NCI-H524 treated with DMSO at 0.1 percent for 48 hours (cell line): ENCODE results near the gene CMPK1.
"Not testable (repeated sequence)": the region's sequence is repeated elsewhere in the genome, so short reads cannot be mapped to it uniquely, and the experiment has no call there.

Source experiments
- DNase-seq: peaks from one replicate; lab custom pipeline; 2025; lab: John Stamatoyannopoulos, UW

The CMPK1 gene

DNA sequence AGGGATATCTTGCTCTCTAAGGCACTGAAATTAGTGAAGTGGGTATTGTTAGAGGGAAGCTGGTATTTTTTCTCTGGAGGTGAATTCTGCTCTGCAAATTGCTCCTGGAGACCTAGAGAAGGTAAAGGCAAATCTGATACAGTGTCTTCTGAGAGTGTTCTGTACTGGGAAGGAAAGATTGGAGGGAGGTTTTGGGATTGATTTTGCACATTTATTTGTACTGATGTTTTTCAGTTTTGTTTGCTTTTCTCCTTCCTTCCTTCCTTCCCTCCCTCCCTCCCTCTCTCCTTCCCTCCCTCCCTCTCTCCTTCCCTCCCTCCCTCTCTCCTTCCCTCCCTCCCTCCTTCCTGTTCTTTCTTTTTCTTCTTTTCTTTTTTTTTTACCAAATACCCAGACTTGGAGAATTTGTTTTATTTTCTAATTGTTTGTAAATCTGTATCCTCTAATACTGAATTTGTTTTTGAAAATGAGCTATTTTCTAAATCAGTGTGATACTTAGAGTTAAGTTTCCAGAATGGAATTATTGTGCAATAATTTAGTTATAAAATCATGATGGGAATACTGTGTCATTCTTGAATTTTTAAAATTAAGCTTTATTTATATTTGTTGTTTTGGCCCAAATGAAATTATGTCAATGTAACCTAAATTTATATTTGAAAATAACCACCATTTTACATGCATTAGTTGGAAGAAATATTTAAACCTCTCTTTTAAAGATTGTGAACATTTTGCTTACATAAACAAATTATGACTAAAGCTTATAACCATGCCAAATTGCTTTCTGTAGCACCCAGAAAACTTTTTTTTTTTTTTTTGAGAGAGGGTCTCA is 4.9 kb downstream of the CMPK1 start:
- no peak for DNase-seq

DNA sequence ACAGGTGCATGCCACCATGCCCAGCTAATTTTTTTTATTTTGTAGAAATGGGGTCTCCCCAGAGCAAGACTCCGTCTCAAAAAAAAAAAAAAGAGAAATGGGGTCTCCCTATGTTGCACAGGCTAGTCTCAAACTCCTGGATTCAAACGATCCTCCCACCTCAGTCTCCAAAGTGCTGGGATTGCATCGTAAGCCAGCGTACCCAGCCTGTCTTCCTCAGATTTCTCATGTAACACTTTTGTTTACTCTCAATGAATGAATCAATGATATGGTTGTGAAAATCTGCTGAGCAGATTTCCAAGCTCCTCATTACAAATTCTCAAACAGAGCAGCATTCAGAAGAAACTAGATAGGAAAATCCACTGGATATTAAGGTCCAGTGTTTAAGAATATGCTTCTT is 6.6 kb downstream of the CMPK1 start:
- DNase-seq: no peak

DNA sequence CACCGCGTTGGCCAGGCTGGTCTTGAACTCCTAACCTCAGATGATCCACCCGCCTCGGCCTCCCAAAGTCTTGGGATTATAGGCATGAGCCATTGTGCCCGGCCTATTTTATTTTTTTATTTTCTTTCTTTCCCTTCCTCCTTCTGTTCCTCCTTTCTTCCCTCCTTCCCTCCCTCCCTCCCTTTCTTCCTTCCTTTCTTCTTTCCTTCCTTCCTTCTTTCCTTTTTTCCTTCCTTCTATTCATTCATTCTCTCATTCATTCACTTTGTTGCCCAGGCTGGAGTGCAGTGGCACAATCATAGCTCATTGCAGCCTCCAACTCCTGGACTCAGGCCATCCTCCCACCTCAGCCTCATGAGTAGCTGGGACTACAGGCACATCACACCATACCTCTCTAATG is 13.4 kb downstream of the CMPK1 start:
- DNase-seq: not testable (repeated sequence)

DNA sequence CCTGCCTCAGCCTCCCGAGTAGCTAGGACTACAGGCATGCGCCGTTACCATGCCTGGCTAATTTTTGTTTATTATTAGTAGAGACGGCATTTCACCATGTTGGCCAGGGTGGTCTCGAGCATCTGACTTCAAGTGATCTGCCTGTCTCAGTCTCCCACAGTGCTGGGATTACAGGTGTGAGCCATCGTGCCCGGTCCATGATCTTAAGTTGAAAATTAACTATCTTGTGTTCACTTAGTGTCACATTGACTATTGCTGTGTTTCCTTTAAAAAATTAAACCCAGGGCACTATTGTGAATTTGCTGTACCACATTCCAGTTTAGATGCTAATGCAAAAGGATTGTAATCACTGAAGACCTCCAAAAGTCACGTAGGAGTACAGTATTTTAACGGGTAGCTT is 14.1 kb downstream of the CMPK1 start:
- no peak for DNase-seq

DNA sequence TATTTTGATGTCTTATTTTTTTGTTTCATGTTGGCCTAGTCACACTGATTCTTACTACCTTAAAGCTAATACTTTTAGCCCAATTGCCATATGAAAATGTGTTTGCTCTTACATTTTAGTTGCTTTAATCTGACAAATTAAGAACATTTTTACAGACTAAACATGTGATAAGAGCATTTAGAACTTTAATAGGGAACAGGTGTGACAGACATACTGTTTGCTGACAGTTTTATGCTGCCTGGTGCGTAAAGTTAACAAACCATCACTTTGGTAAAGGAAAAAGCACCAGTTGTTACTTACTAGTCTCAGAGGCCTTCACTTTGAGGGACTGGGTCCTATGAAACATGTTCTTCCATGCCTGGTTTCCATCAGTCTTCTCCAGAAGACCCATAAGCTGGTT is 14.7 kb downstream of the CMPK1 start:
- no peak for DNase-seq

DNA sequence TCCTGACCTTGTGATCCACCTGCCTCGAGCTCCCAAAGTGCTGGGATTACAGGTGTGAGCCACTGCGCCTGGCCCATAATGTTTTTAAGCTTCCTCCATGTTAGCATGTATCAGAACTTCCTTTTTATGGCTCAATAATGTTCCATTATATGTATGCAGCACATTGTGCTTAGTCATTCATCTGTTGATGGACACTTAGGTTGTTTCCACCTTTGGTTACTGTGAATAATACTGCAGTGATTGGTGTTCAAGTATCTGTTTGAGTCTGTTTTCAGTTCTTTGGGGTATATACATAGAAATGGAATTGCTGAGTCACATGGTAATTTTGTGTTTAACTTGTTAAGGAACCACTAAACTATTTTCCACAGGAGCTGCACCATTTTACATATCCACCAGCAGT is 17.7 kb downstream of the CMPK1 start:
- no peak for DNase-seq

DNA sequence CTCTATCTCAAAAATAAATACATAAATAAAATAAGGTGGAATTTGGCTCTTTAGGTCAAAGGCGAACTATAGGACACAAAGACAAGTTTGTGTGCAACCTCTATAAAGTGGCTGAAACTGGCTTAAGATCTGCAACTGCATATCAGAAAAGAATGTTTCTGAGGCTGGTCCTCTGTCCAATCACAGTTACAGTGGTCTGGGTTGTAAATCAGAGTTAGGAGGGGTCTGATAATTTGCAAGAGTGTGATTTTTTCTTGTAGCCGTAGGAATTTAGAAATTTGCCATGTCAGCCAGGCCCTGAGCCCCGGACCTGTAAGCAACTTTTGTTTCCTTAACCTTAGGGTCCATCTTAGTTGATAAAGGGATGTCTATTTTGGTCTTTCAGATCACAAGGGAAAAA is 27.8 kb downstream of the CMPK1 start:
- no peak for DNase-seq

DNA sequence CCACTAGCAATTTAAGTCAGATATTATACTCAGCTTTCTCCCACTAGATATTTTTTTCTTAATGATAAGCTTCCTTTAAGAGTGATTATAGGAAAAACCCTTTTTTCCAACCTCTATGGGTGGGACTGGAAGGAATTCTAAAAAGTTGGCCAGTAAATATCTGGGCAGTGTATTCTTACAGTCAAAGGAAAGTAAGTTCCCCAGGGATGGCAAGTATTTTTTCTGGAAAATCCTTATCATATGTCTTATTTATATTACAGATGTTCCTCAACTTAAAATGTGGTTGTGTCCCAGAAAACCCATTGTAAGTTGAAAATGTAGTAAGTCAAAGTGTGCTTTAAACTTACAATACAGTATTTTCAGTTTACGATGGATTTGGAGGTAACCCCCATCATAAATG is 29.2 kb downstream of the CMPK1 start:
- DNase-seq: no peak

DNA sequence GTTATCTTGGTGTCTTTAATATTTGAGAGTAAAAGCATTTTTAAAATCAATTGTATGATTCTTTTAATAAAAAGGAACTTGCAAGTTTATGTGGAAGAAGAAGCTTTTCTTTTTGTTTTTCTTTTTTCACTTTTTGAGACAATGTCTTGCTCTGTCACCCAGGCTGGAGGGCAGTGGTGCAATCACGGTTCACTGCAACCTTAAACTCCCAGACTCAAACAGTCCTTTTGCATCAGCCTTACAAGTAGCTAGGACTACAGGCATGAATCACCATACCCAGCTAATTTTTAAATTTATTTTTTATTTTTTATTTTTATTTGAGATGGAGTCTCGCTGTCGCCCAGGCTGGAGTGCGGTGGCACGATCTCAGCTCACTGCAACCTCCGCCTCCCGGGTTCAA is 34.1 kb downstream of the CMPK1 start:
- no peak for DNase-seq

DNA sequence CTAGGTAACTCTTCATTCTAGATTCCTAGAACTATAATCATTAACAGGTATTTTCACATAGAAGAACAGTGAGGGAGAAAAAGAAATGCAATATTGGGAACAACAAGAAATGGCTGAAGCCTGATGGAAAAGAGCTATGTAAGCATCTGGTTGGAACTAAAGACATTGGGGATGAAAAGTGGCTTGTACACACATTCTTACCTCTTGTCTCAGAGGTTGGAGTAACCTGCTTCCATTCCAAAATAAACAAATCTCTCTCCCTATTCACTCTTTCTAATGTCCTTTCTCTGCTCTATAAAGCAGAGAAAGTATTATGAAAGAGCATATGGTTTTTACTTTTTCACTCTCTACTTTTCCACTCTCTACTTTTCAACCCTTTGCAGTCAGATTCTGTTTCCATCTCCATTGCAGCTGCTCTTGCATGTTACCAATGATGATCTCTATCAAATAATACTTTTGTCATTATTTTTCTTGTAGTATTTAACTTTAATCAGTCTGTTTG is 37.5 kb downstream of the CMPK1 start:
- no peak for DNase-seq

DNA sequence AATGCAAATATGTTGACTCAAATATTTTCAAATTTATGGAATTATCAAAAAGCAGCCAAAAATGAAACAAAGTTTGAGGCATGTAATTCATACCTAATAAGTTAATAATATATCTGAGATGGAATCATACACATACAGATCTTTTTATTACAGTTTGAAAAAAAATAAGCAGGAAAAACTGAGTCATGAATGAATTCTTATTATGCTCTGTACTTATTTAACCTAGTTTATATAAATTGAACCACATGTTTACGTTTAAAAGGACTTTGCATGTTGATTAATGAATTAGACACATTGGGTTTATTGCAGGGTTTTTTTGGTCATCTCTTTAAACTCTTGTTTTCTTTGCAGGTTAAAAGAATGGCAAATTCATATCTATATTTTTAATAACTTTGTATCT is 40.9 kb downstream of the CMPK1 start:
- DNase-seq: no peak

DNA sequence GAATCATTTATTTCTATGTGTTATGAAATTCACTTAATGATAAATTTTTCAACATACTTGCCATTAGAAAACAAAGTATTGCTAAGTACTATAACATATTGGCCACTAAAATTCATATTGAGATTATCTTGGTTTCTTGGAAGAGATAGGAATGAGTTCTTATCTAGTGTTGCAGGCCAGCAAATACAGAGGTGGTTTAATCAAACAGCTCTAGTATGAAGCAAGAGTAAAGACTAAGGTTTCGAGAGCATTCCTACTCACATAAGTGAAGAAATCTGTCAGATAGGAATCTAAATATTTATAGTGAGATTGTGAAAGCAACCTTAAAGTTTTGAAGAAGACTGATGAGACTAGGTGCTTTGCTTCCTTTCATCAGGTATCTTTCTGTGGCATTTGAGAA is 44.6 kb downstream of the CMPK1 start:
- no peak for DNase-seq

DNA sequence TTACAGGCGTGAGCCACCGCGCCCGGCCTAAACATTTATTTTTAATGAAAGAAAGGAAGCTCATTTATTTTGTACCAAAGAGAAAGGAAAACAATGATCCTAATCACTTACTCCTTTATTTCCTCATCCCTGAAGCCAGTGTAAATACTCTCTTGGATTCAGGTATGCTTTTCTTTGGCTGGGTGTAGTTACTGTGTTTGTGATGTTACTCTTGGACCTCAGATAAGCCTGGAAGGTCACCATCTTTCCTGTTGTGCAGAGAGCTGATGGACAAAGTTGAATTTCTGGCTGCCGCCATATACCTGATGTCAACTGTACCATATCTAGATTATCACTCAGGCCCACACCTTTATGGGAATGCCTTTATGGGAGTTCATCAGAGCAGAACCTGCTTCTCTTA is 47.1 kb downstream of the CMPK1 start:
- no peak for DNase-seq

DNA sequence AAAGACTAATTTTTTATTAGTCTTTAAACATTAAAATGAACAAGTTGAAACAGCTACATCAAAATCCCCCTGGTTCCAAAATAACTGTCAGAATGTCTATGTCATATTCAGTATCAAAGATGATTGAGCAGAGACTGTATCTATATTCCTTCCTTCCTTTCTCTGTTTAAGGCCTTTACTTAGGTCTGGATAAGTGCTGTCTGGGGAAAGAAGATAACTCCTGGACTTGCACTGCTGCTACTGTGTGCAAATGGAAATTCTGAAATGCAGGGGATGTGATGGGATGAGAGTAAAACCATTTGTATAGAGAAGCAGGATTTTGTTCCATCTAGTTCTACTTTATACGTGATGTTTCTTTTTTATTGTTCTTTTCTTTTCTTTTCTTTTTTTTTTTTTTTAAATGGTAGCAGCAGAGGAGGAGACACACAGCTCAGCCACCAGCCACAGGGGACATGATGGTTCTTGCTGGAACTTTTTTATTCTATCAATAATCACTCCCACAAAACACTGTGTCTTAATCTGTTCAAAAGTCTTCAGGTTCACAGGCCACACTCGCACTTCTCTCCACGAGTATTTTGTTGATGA is 48.9 kb downstream of the CMPK1 start:
- no peak for DNase-seq

DNA sequence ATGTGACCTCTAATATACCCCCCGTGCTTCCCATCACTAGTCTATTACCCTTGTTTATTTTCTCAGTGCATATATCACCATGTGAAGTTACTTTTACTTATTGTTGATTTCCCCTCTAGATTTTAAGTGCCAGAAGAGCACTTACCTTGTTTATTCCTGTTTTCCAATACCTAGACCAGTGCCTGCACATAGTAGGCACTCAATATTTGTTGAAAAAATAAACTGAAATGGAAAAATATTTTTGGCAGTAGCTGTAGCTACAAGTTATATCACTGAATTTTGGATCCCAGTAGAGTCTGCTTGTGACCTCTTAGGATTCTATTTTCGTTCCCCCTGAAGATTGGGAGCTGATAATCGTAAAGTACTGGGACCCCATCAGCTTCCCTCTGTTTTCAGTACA is 50.5 kb downstream of the CMPK1 start:
- no peak for DNase-seq

DNA sequence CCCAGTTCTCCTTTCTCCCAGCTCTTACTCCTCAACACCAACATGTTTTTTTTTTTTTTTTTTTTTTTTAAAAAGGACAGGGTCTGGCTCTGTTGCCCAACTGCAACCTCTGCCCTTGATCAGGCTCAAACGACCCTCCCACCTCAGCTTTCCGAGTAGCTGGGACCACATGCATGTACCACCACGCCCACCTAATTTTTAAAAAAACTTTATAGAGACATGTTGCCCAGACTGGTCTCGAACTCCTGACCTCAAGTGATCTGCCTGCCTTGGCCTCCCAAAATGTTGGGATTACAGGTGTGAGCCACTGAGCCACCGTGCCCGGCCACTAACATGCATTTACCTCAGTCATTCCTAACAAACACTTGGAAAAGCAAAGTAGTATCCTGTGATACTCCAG is 51.4 kb downstream of the CMPK1 start:
- no peak for DNase-seq

DNA sequence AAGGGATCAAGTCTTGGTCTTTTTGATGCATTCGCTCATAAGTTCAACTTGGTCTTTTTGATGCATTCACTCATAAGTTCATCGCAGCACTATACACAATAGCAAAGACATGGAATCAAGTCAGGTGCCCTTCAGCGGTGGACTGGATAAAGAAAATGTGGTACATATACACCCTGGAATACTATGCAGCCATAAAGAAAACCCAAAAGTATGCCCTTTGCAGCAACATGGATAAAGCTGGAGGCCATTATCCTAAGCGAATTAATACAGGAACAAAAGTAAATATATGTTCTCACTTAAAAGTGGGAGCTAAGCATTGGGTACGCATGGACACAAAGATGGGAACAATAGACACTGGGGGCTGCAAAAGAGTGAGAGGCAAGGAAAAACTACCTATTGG is 52.7 kb downstream of the CMPK1 start:
- DNase-seq: no peak

DNA sequence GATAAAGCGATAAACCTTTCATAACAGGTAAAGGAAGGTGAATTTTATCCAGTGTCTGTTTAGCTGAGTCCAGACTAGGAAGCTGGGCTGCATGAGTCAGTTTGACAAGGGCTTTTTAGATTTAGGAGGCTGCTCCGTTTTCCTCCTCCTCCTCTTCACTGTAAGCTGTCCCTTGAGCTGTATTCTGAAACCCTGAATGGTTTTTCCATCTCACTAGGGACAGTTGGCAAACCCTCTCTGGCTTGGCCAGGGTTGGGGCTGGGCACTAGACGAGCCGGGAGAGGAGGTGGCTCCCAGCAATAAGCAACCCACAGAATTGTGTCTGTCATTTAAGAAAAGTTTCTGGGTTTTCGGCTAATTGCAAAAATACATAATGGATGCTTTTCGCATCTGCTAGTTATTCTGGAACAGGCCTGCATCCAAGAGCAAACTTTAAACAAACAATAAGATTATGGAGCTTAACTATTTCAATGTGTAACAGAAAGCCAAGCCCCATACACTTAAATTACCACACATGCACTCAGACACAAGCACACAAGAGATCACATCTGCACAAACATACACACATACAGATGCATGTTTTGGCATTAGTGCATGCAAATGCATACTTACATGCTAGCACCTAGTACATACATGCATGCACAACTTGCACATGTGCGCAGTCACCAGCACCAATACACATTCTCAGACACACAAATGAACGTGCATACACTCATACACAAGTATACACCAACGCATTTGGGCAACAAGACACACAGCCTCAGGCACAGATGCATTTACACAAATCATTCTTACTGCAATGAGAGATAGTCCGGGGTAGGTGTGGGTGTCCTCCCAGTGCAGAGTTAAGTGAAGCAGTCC is 54.7 kb downstream of the CMPK1 start:
- DNase-seq: no peak

DNA sequence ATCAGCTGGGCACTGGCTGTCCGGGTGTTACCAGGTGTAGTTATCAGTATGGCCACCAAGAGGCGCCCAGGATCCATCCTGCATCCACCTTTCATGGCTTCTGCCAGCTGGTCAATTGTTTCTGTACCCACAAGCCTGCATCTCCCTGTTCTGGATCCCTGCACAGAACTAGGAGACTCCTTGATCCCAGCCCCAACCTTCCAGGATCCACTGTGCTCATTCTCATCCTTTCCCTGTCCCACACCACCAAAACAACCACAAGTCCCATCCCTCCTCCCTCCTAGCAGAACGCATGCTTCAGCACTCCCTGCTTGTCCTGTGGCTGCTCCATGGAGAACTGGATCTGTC is 55.3 kb downstream of the CMPK1 start:
- DNase-seq: no peak

DNA sequence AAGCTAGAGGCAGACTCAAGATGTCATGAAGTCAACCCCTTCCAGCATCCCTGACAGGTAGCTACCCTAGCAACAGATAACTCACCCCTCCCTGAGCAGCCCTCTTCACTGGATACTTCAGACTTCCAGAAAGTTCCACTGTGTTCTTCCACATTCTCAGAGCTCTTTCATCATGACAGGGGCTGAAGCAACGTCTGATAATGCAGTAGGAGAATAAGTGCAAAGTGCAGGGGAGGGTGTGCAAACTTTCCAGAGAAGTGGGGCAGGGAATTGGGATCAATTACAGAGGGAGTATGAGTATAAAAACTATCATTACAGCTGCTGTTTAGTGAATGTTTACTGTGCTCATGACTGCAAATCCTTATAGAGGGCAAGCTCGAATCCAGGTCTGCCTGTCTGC is 56.1 kb downstream of the CMPK1 start:
- no peak for DNase-seq

DNA sequence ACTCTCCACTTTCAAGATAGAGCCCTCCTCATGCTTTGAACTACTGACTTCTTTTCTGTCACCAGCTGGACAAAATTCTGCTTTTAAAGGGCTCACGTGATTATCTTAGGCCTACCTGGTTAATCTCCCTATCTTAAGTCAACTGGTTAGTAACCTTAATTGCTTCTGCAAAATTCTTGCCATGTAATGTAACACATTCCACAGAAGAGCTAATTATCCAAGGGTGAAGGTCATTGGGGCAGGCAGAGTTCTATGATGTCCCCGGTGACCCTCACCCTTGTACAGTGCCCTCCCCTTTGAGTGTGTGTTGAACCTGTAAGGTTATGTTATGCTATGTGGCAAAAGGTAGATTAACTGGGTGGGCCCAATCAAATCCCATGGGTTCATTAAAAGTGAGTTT is 57.3 kb downstream of the CMPK1 start:
- no peak for DNase-seq

DNA sequence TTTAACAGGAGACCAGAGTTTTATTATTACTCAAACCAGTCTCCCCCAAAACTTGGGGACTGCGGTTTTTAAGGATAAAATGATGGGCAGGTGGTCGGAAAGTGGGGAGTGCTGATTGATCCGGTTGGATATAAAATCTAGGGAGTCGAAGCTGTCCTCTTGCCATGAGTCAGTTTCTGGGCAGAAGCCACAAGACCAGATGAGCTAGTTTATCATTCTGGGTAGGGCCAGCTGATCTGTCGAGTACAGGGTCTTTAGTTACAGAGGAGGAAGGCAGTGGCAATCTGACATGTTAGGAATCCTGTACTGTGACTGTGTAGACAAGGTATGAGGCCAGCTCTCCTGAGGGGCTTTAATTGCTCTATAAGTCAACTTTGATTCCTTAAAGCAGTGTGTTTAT is 59.6 kb downstream of the CMPK1 start:
- no peak for DNase-seq

DNA sequence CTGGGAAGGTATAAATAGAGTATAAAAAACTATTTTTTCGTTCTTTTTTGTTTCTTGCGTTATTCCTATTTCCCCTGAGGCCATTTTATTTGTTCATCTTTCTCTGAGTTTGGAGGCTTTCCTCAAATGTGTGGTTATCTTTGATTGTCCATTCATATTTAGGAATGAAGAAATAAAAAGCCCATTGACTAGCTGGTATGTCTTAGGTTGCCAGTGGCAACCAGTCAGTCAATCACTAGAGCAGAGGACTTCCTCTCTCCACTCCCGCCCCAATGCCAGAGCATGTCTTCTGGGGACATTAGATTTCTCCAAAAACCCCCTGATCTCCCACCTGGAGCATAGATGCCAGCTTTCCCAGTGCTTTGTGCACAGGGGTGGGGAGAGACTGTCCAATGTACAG is 61.8 kb downstream of the CMPK1 start:
- no peak for DNase-seq
